Measurements from ENCODE around the gene PEPD. TPM values are rescaled to one million over a fixed set of nuclear protein-coding genes. Genes with fewer than 3 reads are reported as not detected.

PEPD gene
- total and polyA plus RNA-seq, 2 experiments from 2014 or later: 141 to 175 TPM

DNA sequence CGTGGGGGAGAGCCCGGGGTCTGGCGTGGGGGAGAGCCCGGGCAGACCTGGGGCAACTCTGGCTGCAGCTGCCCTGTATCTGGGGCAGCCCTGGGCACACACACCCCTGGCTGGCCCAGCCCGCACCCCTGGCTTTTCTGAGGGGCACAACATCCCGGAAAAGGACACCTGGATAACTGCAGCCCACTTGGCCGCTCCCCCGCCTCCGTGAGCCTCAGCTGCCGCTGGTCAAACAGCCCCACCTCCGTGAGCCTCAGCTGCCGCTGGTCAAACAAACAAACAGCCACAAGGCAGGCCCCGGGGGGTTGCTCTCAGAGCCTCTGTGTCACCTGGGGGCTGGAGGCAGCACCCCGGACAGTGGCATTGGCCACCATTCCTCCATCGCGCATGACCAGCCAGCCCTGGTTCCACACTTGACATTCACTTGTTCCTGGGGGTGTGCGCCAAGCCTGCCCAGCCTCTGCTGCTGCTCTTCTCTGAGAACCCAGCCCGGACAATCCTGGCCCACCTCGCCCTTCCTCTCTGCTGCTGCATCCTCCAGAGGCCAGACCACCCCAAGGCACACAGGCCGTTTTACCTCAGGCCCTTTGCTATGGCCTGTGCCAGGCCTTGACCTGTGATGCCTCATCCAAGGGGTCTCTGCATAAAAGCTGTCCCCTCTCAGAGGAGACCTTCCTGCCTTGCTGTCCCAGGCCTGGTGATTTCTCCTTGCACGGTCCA is 128.1 kb downstream of the PEPD start:
- H3K27me3 ChIP-seq: no peaks in the 10 kb centered on the region
- H2AFZ ChIP-seq: no peak overlapping the region
- no peaks in the 10 kb centered on the region for H4K20me1 ChIP-seq (ENCODE audit: insufficient read depth, poor library complexity, severe bottlenecking)
- peaks cover 57% of the 10 kb centered on the region for H3K4me1 ChIP-seq (ENCODE audit: insufficient read depth)
- TF ChIP-seq, protein P1, sequence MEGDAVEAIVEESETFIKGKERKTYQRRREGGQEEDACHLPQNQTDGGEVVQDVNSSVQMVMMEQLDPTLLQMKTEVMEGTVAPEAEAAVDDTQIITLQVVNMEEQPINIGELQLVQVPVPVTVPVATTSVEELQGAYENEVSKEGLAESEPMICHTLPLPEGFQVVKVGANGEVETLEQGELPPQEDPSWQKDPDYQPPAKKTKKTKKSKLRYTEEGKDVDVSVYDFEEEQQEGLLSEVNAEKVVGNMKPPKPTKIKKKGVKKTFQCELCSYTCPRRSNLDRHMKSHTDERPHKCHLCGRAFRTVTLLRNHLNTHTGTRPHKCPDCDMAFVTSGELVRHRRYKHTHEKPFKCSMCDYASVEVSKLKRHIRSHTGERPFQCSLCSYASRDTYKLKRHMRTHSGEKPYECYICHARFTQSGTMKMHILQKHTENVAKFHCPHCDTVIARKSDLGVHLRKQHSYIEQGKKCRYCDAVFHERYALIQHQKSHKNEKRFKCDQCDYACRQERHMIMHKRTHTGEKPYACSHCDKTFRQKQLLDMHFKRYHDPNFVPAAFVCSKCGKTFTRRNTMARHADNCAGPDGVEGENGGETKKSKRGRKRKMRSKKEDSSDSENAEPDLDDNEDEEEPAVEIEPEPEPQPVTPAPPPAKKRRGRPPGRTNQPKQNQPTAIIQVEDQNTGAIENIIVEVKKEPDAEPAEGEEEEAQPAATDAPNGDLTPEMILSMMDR (IDR thresholded peaks at IDR 0.05; ENCODE audit: poor library complexity): no peak
- no peak for TF ChIP-seq EZH2phosphoT487 (IDR thresholded peaks at IDR 0.05; ENCODE audit: low read depth, severe bottlenecking, unreplicated experiment)
- no peak for TF ChIP-seq EZH2 (IDR thresholded peaks at IDR 0.05; ENCODE audit: borderline replicate concordance)
- H3K9me3 ChIP-seq (ENCODE audit: low read depth): no peaks in the 10 kb centered on the region
- H3K79me2 ChIP-seq: peaks cover 12% of the 10 kb centered on the region
- no peak overlapping the region for H3K4me2 ChIP-seq
- peak overlapping the region; percentile 16 for H3K27ac ChIP-seq
- DNase-seq (ENCODE audit: low spot score): no peak
- no peaks in the 10 kb centered on the region for H3K36me3 ChIP-seq (replicated peaks; ENCODE audit: insufficient read depth, low read depth)
- H3K9me2 ChIP-seq (replicated peaks; ENCODE audit: insufficient read depth): no peaks in the 10 kb centered on the region
- WGBS (ENCODE audit: low lambda C conversion rate, missing lambda C conversion rate): 76% methylated on average over 20 of the region's 21 CpGs
- no peak overlapping the region for H3K4me3 ChIP-seq

- Histone ChIP-seq H3K9me2 (replicated peaks; ENCODE audit: insufficient read depth) (no peaks in the 10 kb centered on the region), H4K20me1 (ENCODE audit: insufficient read depth, poor library complexity, severe bottlenecking) (peaks cover 1% of the 10 kb centered on the region), H2AFZ (no peak overlapping the region), H3K4me2 (peak overlapping the region; percentile 28), H3K36me3 (replicated peaks; ENCODE audit: insufficient read depth, low read depth) (no peaks in the 10 kb centered on the region), H3K27me3 (no peaks in the 10 kb centered on the region), H3K9me3 (ENCODE audit: low read depth) (no peaks in the 10 kb centered on the region), H3K27ac (peak overlapping the region; percentile 90), H3K79me2 (peaks cover 20% of the 10 kb centered on the region), H3K4me3 (no peak overlapping the region), H3K4me1 (ENCODE audit: insufficient read depth) (peaks cover 59% of the 10 kb centered on the region)
- 76% methylated on average over 27 of the region's 39 CpGs for WGBS (ENCODE audit: low lambda C conversion rate, missing lambda C conversion rate)
- TF ChIP-seq, protein P1 (IDR thresholded peaks at IDR 0.05; ENCODE audit: poor library complexity): no peak
- TF ChIP-seq EZH2phosphoT487 (IDR thresholded peaks at IDR 0.05; ENCODE audit: low read depth, severe bottlenecking, unreplicated experiment): no peak
- no peak for TF ChIP-seq EZH2 (IDR thresholded peaks at IDR 0.05; ENCODE audit: borderline replicate concordance)
- peak; percentile 72 for DNase-seq (ENCODE audit: low spot score)
These were observed 129.0 kb downstream of the PEPD start for GRCh38 chr19:33392341-33393285.

DNA sequence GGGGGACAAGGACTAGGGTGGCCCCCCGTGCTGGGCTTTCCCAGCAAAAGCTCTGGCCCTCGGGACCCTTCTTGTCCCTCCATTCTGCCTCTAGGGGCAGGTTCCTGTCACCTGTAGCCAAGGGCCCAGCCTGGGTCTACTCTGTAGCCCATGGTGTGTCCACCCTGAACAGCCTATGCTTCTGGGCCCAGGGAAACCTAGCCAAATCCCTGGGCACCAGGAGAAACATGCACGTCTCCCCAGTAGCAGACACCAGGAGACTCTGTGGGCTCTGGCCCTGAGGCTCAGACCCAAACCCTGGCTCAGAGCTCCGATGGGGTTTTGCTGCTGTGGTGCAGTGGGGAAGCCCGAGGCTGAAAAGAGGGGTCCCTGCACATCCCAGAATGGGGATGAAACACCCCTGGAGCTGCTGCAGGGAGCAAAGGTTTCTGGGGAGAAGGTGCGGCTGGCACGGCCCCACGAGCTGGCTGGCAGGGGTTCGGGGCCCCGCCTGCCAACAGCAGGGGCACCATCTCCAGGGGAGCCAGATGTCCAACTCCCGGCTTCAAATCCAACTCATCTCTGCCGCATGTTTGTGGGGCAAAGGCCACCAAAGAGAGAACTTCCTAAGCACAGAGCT is 129.9 kb downstream of the PEPD start:
- Histone ChIP-seq H3K9me3 (ENCODE audit: low read depth) (no peaks in the 10 kb centered on the region), H3K4me1 (ENCODE audit: insufficient read depth) (peaks cover 59% of the 10 kb centered on the region), H2AFZ (no peak overlapping the region), H3K36me3 (replicated peaks; ENCODE audit: insufficient read depth, low read depth) (no peaks in the 10 kb centered on the region), H3K4me2 (peak overlapping the region; percentile 28), H3K9me2 (replicated peaks; ENCODE audit: insufficient read depth) (no peaks in the 10 kb centered on the region), H4K20me1 (ENCODE audit: insufficient read depth, poor library complexity, severe bottlenecking) (peaks cover 5% of the 10 kb centered on the region), H3K4me3 (no peak overlapping the region), H3K27me3 (no peaks in the 10 kb centered on the region), H3K79me2 (peaks cover 28% of the 10 kb centered on the region), H3K27ac (peak overlapping the region; percentile 90)
- WGBS (ENCODE audit: low lambda C conversion rate, missing lambda C conversion rate): 90% methylated on average over 11 of the region's 12 CpGs
- TF ChIP-seq EZH2 (IDR thresholded peaks at IDR 0.05; ENCODE audit: borderline replicate concordance) (no peak), EZH2phosphoT487 (IDR thresholded peaks at IDR 0.05; ENCODE audit: low read depth, severe bottlenecking, unreplicated experiment) (no peak)
- TF ChIP-seq, protein P1 (IDR thresholded peaks at IDR 0.05; ENCODE audit: poor library complexity): no peak
- no peak for DNase-seq (ENCODE audit: low spot score)

Measured in hepatocyte (in vitro differentiated cells).